Daoy (cell line): Measurements from ENCODE around the gene MORC3. TPM values are rescaled to one million over a fixed set of nuclear protein-coding genes. Genes with fewer than 3 reads are reported as not detected.
"Not testable (repeated sequence)": the region's sequence is repeated elsewhere in the genome, so short reads cannot be mapped to it uniquely, and the experiment has no call there.

Experiments used
- DNase-seq: peaks from one replicate; pipeline ENCODE4 v3.0.0-alpha.2; 2015; ENCODE audit warnings: low read depth
- total RNA-seq: library from RNA; depleted of rRNA; stranded (reverse); fragments of >200 nt; shearing (Covaris generic); gene quantifications from 2 replicates; pipeline ENCODE4 v1.2.3, GENCODE V29; 2014; rRNA removed

The MORC3 gene, protein sequence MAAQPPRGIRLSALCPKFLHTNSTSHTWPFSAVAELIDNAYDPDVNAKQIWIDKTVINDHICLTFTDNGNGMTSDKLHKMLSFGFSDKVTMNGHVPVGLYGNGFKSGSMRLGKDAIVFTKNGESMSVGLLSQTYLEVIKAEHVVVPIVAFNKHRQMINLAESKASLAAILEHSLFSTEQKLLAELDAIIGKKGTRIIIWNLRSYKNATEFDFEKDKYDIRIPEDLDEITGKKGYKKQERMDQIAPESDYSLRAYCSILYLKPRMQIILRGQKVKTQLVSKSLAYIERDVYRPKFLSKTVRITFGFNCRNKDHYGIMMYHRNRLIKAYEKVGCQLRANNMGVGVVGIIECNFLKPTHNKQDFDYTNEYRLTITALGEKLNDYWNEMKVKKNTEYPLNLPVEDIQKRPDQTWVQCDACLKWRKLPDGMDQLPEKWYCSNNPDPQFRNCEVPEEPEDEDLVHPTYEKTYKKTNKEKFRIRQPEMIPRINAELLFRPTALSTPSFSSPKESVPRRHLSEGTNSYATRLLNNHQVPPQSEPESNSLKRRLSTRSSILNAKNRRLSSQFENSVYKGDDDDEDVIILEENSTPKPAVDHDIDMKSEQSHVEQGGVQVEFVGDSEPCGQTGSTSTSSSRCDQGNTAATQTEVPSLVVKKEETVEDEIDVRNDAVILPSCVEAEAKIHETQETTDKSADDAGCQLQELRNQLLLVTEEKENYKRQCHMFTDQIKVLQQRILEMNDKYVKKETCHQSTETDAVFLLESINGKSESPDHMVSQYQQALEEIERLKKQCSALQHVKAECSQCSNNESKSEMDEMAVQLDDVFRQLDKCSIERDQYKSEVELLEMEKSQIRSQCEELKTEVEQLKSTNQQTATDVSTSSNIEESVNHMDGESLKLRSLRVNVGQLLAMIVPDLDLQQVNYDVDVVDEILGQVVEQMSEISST
- total RNA-seq, result 28.6 and 40.9 TPM in 2 replicates

DNA sequence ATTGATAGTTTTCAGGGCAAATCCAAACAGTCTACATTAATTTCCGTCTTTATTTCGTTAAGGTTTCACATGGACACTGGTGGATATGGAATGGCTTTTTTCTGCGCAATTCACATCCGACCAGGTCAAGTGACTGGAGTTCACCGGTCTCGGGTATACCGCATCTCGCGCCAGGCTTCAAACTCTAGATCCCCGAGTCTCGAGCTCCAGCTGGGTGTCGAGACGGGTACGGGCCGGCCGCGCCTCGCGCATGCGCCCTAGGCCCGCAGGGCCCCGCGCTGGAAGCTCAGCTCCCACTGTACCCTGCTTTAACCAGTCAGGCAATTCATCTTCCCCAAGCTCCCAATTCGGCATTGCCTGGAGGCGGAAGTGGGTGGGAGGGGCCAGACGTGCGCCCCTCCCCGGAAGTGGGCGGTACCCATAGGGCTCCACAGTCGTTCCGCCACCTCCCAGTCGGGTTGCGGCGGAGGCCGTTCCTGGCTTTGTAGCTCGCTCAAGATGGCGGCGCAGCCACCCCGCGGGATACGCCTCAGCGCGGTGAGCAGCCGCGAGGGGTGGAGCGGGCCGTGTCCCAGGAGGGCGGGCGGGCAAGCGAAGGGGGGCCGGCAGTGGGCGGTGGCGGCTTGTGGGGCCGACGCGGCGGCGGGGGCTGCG is at the start of gene MORC3:
MORC3 (plus strand) TSS at position 431 of the 654 bp plus-strand sequence; CDS start at position 499, 68 bp downstream.
- peak; percentile 100 for DNase-seq

- not testable (repeated sequence) for DNase-seq
Measured at GRCh38 chr21:36270786-36271695, 49.0 kb upstream of the MORC3 start.

DNA sequence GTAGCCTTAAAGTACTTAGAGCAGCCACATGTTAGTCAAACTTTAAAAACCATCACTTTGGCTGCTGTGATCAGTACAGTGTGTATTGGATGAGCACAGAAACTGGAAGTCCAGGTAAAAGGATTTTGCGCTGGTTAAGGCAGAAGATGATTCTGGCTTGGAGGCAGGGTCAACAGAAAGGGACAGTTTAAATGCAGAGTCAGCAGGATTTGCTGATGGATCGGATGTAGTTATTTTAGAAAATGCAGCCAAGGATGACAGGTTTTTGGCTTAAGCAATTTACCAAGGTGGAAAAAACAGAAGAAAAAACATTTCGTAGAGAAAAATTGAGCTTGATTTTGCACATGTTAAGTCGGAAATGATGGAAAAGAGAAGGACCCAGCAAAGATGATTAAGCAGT is 45.9 kb upstream of the MORC3 start:
- DNase-seq, result no peak

DNA sequence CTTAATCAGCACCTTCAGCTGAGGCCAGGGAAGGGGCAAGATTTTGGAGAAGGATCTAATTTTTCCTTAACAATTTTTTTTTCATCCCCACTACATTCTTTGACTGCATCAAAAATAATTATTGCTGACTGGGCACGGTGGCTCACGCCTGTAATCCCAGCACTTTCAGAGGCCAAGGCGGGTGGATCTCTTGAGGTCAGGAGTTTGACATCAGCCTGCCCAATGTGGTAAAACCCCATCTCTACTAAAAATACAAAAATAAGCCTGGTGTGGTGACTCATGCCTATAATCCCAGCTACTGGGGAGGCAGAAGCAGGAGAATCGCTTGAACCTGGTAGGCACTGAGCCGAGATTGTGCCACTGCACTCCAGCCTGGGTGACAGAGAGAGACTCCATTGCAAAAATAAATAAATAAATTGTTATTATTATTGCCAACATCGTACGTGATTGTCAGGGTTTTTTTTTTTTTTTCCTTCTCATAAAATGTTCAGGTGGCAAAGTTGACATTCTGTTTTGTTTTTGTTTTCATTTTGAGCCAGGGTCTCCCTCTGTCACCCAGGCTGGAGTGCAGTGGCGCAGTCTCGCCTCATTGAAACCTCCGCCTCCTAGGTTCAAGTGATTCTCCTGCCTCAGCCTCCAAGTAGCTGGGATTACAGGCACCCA is 37.3 kb upstream of the MORC3 start:
- DNase-seq, result peak; percentile 67

DNA sequence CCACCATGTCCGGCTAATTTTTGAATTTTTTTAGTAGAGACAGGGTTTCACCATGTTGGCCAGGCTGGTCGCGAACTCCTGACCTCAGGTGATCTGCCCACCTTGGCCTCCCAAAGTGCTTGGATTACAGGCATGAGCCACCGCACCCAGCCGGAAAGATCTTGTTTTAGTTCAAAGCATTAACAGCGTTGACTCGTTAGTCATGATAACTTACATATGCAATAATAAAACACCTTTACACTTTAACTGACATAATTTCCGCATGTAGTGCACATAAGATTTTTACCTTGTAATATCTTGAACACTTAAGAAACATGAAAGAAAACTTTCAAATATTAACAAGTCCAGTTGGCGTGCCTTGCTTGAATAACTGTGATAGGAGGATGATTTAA is 36.8 kb upstream of the MORC3 start:
- not testable (repeated sequence) for DNase-seq

GRCh38 chr21:36288651-36289243 is 31.2 kb upstream of the MORC3 start:
- no peak for DNase-seq

DNA sequence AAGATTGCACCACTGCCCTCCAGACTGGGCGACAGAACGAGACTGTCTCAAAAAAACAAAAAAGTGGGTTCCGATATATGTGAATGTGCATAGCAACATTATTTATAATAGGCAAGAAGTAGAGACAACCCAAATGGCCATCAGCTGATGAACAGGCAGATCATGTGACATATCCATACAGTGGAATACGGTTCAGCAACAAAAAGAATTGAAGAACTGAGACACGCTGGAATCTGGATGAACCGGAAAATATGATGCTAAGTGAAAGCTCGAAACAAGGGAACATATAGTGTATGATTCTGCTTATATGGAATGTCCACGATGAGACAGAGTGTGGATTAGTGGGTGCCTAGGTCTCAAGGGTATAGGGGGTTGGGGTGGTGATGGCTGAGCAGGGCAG is 28.5 kb upstream of the MORC3 start:
- no peak for DNase-seq

- DNase-seq, result no peak
Measured at GRCh38 chr21:36297406-36297937, 22.5 kb upstream of the MORC3 start.

- DNase-seq, result peak; percentile 39
Measured at GRCh38 chr21:36297938-36298572, 21.9 kb upstream of the MORC3 start.

GRCh38 chr21:36306872-36307534 is 13.0 kb upstream of the MORC3 start:
- DNase-seq, result no peak

DNA sequence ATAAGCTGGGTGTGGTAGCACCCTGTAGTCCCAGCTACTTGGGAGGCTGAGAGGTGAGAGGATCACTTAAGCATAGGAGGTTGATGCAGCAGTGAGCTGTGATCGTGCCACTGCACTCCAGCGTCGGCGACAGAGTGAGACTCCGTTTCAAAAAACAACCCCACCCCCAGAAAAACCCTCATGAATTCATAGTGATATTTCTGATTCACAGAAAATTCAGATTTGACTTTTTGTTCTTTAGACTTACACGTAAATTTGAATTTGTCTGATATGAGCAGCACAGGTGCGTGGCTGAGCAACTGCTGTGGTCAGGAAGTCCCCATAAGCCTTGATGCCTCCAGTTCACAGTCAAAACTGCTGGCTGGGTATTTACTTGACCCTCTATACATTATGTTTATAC is 10.0 kb upstream of the MORC3 start:
- no peak for DNase-seq

- not testable (repeated sequence) for DNase-seq
Measured at GRCh38 chr21:36313446-36313845, 6.6 kb upstream of the MORC3 start.

- not testable (repeated sequence) for DNase-seq
Measured at GRCh38 chr21:36316045-36316444, 4.0 kb upstream of the MORC3 start.

DNA sequence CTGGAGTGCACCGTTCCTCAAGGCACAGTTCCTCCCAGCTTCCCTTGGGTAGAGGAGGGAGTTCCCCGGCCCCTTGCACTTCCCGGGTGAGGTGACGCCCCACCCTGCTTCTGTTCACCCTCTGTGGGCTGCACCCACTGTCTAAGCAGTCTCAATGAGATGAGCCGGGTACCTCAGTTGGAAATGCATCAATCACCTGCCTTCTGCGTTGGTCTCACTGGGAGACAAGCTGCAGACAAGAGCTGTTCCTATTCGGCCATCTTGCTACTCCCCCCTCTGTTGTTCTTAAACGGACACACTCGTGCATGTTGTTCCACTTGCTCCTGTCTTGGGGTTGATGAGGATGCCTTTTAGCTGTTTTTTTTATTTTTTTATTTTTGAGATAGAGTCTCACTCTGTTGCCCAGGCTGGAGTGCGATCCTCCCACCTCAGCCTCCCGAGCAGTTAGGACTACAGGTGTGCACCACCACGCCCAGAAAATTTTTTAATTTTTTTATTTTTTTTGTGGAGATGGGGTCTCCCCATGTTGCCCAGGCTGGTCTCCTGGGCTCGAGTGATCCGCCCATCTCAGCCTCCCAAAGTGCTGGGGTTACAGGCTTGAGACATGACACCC is 3.0 kb upstream of the MORC3 start:
- DNase-seq, result no peak

DNA sequence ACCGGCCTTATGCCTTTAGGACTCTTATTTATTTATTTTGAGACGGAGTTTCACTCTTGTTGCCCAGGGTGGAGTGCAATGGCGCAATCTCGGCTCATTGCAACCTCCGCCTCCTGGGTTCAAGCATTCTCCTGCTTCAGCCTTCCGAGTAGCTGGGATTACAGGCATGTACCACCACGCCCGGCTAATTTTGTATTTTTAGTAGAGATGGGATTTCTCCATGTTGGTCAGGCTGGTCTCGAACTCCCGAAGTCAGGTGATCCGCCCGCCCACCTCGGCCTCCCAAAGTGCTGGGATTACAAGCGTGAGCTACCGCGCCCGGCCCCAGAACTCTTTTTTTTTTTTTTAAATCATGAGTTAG is 611 bp upstream of the MORC3 start:
- DNase-seq, result not testable (repeated sequence)

DNA sequence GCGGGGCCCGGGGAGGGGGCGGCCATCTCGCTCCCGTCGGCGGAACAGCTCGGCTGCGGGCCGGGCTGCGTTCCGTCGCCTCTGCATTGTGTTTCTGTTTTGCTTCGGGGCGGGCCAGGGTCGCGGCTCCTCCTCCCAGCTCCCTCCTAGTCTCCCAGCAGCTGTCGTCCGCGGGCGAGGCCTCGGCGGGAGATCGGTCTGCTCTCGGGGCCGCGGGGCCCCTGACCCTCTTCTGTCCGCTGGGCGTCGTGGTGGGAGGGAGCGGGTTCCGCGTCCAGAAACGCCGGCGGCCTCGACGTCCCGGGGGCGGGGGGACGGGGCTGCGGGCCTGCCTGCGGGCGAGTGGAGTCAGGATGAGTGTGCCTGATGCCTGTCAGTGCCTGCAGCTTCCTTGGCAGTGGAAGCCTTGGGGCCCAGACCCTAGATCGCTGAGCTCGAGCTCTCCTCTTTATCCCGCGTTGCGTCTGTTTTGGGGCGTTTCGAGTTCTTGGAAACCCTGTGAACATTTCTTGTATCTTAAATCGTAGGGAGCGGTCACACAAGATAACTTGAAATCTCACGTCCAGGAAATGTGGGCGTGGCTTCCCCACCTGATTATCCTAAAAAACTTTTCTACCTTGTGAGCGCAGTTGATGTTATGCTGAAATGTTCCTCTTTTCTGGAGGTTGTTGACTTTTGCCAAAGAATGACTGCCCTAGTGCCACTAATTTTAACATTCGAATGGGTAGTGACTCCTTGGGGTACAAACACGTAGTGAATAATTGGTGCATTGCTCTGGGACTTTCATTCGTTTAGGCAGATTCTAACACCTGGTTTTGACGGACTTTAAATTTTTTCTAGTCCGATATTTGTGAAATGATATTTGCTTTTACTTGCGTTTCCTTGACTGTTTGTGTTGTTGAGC is 676 bp downstream of the MORC3 start:
- no peak for DNase-seq
